Lung (tissue), 12 donors: Measurements from ENCODE around the gene LILRA2. TPM values are rescaled to one million over a fixed set of nuclear protein-coding genes. Genes with fewer than 3 reads are reported as not detected.

ENCODE experiments used
- ATAC-seq: fragments of 200-7000 bp; cut with Tn5 transposase; one replicate; pipeline ENCODE4 v1.9.1; 2020; ENCODE audit warnings: moderate number of reproducible peaks; ENCODE audit not compliant: insufficient read depth, low FRiP score
- DNase-seq, 3 donors: peaks; one replicate each; pipeline ENCODE4 v3.0.0-alpha.2; 2013 to 2017
- H3K27ac ChIP-seq, 2 donors: one replicate each; pipeline ENCODE4 v1.5.1; 2013; ENCODE audit warnings: mild to moderate bottlenecking in 2 of 2, moderate library complexity in 2 of 2, control low read depth in 1 of 2, inconsistent platforms in 1 of 2, low read depth in 1 of 2, low read length in 1 of 2
- H3K27me3 ChIP-seq, 3 donors: one replicate each; pipeline ENCODE4 v1.5.1; 2013; ENCODE audit warnings: low read length in 2 of 3; ENCODE audit not compliant: control insufficient read depth in 3 of 3, insufficient read depth in 3 of 3
- H3K36me3 ChIP-seq, 4 donors: one replicate each; pipeline ENCODE4 v1.5.1; 2013; ENCODE audit warnings: low read length in 4 of 4, mild to moderate bottlenecking in 1 of 4, moderate library complexity in 1 of 4; ENCODE audit not compliant: control insufficient read depth in 4 of 4, insufficient read depth in 4 of 4
- H3K4me1 ChIP-seq, 5 donors: one replicate each; pipeline ENCODE4 v1.5.1; 2013; ENCODE audit warnings: low read length in 5 of 5, mild to moderate bottlenecking in 2 of 5, moderate library complexity in 1 of 5; ENCODE audit not compliant: control insufficient read depth in 5 of 5, insufficient read depth in 5 of 5
- H3K4me3 ChIP-seq: one replicate; pipeline ENCODE4 v1.5.1; 2013; ENCODE audit warnings: mild to moderate bottlenecking, control low read depth, moderate library complexity
- H3K9ac ChIP-seq, 2 donors: one replicate each; pipeline ENCODE4 v1.5.1; 2013; ENCODE audit warnings: low read length in 2 of 2, control low read depth in 1 of 2; ENCODE audit not compliant: insufficient read depth in 1 of 2
- H3K9me3 ChIP-seq, 4 donors: one replicate each; pipeline ENCODE4 v1.5.1; 2013; ENCODE audit warnings: low read length in 3 of 4, mild to moderate bottlenecking in 1 of 4, moderate library complexity in 1 of 4; ENCODE audit not compliant: control insufficient read depth in 4 of 4, insufficient read depth in 3 of 4
- WGBS, 2 donors: extraction: QIAGEN DNeasy Blood & Tissue Kit; methylation state at CpG; one replicate each; pipeline ENCODE4 v1.1.7; 2013; 5-methylcytosine and 5-hydroxymethylcytosine counted together
- polyA plus RNA-seq, 2 donors: library from polyadenylated mRNA; stranded (reverse); fragments of 200-250 nt; gene quantifications; one replicate each; pipeline ENCODE4 v1.2.1, GENCODE V29; 2013
- total RNA-seq, 2 donors: library from RNA; depleted of rRNA in 1 of 2; stranded (reverse); fragments of >200 nt in 1 of 2; gene quantifications; one replicate each; pipeline ENCODE4 v1.2.1, GENCODE V29; 2014 to 2021
- TF ChIP-seq, protein P1 (sequence below): IDR thresholded peaks from 2 replicates; pipeline ENCODE4 v1.5.1; 2012; ENCODE audit warnings: mild to moderate bottlenecking; ENCODE audit errors: control extremely low read depth, extremely low read depth
- donor health status: control.
- donor health status: control.
- donor health status: Bipolar disorder and iron deficiency.
- donor health status: healthy.
- donor health status: DM: yes; HTN: yes; CAD: no.

Gene LILRA2
- total and polyA plus RNA-seq, 4 donors: 1.2 to 51.6 (median 9.0) TPM

GRCh38 chr19:54554896-54555295 is 18.7 kb upstream of the LILRA2 start:
- TF ChIP-seq, protein P1, sequence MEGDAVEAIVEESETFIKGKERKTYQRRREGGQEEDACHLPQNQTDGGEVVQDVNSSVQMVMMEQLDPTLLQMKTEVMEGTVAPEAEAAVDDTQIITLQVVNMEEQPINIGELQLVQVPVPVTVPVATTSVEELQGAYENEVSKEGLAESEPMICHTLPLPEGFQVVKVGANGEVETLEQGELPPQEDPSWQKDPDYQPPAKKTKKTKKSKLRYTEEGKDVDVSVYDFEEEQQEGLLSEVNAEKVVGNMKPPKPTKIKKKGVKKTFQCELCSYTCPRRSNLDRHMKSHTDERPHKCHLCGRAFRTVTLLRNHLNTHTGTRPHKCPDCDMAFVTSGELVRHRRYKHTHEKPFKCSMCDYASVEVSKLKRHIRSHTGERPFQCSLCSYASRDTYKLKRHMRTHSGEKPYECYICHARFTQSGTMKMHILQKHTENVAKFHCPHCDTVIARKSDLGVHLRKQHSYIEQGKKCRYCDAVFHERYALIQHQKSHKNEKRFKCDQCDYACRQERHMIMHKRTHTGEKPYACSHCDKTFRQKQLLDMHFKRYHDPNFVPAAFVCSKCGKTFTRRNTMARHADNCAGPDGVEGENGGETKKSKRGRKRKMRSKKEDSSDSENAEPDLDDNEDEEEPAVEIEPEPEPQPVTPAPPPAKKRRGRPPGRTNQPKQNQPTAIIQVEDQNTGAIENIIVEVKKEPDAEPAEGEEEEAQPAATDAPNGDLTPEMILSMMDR: no peak
- no peak for ATAC-seq
- DNase-seq: no peak
- Histone ChIP-seq H3K4me1 (no peaks in the 10 kb centered on the region), H3K9ac (no peak overlapping the region), H3K36me3 (no peaks in the 10 kb centered on the region), H3K4me3 (no peak overlapping the region), H3K9me3 (peaks cover 0 to 4% (median 0%) of the 10 kb centered on the region in 4 donors), H3K27me3 (no peaks in the 10 kb centered on the region), H3K27ac (no peak overlapping the region)
- 86 to 90% methylated on average over 16 of the region's 16 CpGs for WGBS, 2 donors

DNA sequence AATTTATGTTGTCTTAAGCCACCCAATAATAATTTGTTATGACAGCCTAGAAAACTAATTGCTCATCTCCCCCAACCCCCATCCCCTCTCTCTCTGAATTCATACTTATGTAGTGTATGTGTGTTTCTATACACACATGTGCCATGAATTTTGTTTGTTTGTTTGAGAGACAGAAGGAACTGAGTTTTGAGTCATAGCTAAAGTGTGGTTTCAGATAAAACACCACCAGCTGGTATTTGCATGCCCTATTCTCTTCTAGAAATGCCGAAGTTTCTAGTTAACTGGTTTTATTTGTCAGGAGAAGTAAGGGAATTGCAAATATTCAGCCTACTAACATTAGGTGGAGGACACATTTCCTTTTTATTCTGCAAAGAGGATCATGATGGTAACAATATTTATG is 17.4 kb upstream of the LILRA2 start:
- Histone ChIP-seq H3K4me3 (no peak overlapping the region), H3K27ac (no peak overlapping the region), H3K9me3 (peaks cover 0 to 2% (median 0%) of the 10 kb centered on the region in 4 donors), H3K9ac (no peak overlapping the region), H3K36me3 (no peaks in the 10 kb centered on the region), H3K4me1 (no peaks in the 10 kb centered on the region), H3K27me3 (no peaks in the 10 kb centered on the region)
- ATAC-seq (no peak), DNase-seq (no peak)
- TF ChIP-seq, protein P1: no peak
- WGBS, 2 donors: 88% methylated on average over 1 of the region's 1 CpG

GRCh38 chr19:54558339-54558738 is 15.3 kb upstream of the LILRA2 start:
- Histone ChIP-seq H3K4me1 (no peaks in the 10 kb centered on the region), H3K9ac (no peak overlapping the region), H3K36me3 (no peaks in the 10 kb centered on the region), H3K27ac (no peak overlapping the region), H3K27me3 (no peaks in the 10 kb centered on the region), H3K4me3 (no peak overlapping the region), H3K9me3 (peaks cover 0 to 2% (median 0%) of the 10 kb centered on the region in 4 donors)
- DNase-seq: no peak
- ATAC-seq: no peak
- 49 to 60% methylated on average over 3 of the region's 3 CpGs for WGBS, 2 donors
- TF ChIP-seq, protein P1: no peak

DNA sequence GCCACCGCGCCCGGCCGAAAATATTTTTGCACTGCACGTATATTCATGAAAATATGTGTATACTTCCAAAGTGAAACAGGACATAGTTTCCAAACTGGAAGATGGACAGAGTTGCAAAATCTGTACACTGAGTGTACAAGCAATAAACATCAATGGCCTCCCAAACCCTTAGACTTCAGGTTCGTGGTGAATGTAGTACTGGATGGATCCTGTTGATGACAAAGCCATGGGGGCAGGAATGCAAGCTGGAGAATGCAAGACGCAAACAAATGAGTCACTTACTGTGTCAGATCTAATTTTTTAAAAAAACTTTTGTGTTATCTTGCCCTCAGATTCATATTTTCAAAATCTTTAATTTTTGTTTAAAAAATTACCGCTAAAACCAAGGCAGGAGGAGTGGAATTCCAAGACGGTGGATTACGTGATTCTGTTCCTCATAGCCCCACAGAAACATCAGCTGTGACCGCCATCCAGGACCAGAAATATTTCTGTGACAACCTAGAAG is 12.7 kb upstream of the LILRA2 start:
- TF ChIP-seq, protein P1: no peak
- Histone ChIP-seq H3K4me1 (no peaks in the 10 kb centered on the region), H3K9ac (no peak overlapping the region), H3K9me3 (no peaks in the 10 kb centered on the region), H3K4me3 (no peak overlapping the region), H3K27ac (no peak overlapping the region), H3K36me3 (no peaks in the 10 kb centered on the region), H3K27me3 (no peaks in the 10 kb centered on the region)
- 89 to 94% methylated on average over 11 of the region's 11 CpGs for WGBS, 2 donors
- no peak for DNase-seq
- no peak for ATAC-seq
